Caco-2 (cell line): ENCODE measurements around the gene SH3BP2. TPM values are rescaled to one million over a fixed set of nuclear protein-coding genes. Genes with fewer than 3 reads are reported as not detected.
"Not testable (repeated sequence)": the region's sequence is repeated elsewhere in the genome, so short reads cannot be mapped to it uniquely, and the experiment has no call there.

Experiments
- BruUV-seq: library from RNA; stranded (reverse); fragments of 400-500 nt; replicated peaks from 2 replicates; lab custom pipeline; 2021; lab: Mats Ljungman, UMichigan
- CTCF ChIA-PET: fragments of 300-600 bp; sonication (Branson Sonifier 250); formaldehyde crosslinking; loops from one replicate; lab custom pipeline; 2022; ENCODE audit warnings: antibody characterized with exemption; lab: Charles Lee
- POLR2A ChIA-PET: fragments of 300-600 bp; sonication (Branson Sonifier 250); formaldehyde crosslinking; loops from one replicate; lab custom pipeline; 2022; ENCODE audit warnings: antibody characterized with exemption; lab: Charles Lee
- DNase-seq, 2 experiments: peaks; one replicate each; pipeline versions ENCODE4 v3.0.0 to v3.0.0-alpha.2; 2020 to 2022
- H3K27me3 ChIP-seq: replicated peaks from 2 replicates; pipeline ENCODE4 v1.6.0; 2011; ENCODE audit warnings: low read length; ENCODE audit not compliant: control insufficient read depth, insufficient read depth
- H3K36me3 ChIP-seq: 2 replicates; pipeline ENCODE4 v1.5.1; 2011; ENCODE audit warnings: low read length; ENCODE audit not compliant: control insufficient read depth, insufficient read depth
- H3K4me1 ChIP-seq: fragments of 250-450 bp; sonication (Bioruptor Pico); 2 replicates; pipeline ENCODE4 v1.5.1; 2020; ENCODE audit warnings: mild to moderate bottlenecking
- H3K4me3 ChIP-seq: 2 replicates; pipeline ENCODE4 v1.5.1; 2011; ENCODE audit warnings: low read depth, mild to moderate bottlenecking, control low read depth, low read length
- H3K9me3 ChIP-seq: fragments of 250-450 bp; sonication (Bioruptor Pico); 2 replicates; pipeline ENCODE4 v1.5.1; 2020; ENCODE audit warnings: mild to moderate bottlenecking, moderate library complexity
- H3K27ac Mint-ChIP-seq: one replicate; pipeline ENCODE4 v1.8.0; 2022; ENCODE audit warnings: mixed read lengths; ENCODE audit not compliant: unreplicated experiment
- H3K27me3 Mint-ChIP-seq: one replicate; pipeline ENCODE4 v1.8.0; 2022; ENCODE audit warnings: mixed read lengths; ENCODE audit not compliant: insufficient read depth, unreplicated experiment
- H3K36me3 Mint-ChIP-seq: one replicate; pipeline ENCODE4 v1.8.0; 2022; ENCODE audit warnings: mild to moderate bottlenecking, mixed read lengths; ENCODE audit not compliant: insufficient read depth, unreplicated experiment
- H3K4me1 Mint-ChIP-seq: one replicate; pipeline ENCODE4 v1.8.0; 2022; ENCODE audit warnings: low read depth, mixed read lengths; ENCODE audit not compliant: unreplicated experiment
- H3K4me3 Mint-ChIP-seq: one replicate; pipeline ENCODE4 v1.8.0; 2022; ENCODE audit warnings: mild to moderate bottlenecking, moderate library complexity, mixed read lengths; ENCODE audit not compliant: unreplicated experiment
- H3K9me3 Mint-ChIP-seq: one replicate; pipeline ENCODE4 v1.8.0; 2022; ENCODE audit warnings: mixed read lengths; ENCODE audit not compliant: unreplicated experiment
- CTCF ChIP-seq, 2 experiments: fragments of 200-600 bp in 1 of 2; IDR thresholded peaks; 1 replicate in 1 of 2; 2 replicates in 1 of 2; pipeline versions ENCODE4 v1.5.1 to v1.8.0; 2011 to 2022; ENCODE audit warnings: antibody characterized with exemption in 1 of 2, control low read depth in 1 of 2, inconsistent platforms in 1 of 2, low read depth in 1 of 2, low read length in 1 of 2, mild to moderate bottlenecking in 1 of 2, moderate library complexity in 1 of 2; ENCODE audit not compliant: insufficient read depth in 1 of 2, severe bottlenecking in 1 of 2, unreplicated experiment in 1 of 2
- intact Hi-C: fragments of 100-400 bp; cut with micrococcal nuclease; formaldehyde crosslinking; loops from one replicate; pipeline ENCODE4 v1.10.0; 2022; ENCODE audit not compliant: unreplicated experiment
- total RNA-seq: library from RNA; stranded (reverse); gene quantifications from 2 replicates; pipeline ENCODE4 v1.2.3, GENCODE V29; 2022

The SH3BP2 gene
- total RNA-seq, 1 experiment from 2014 or later, result 44.4 TPM

DNA sequence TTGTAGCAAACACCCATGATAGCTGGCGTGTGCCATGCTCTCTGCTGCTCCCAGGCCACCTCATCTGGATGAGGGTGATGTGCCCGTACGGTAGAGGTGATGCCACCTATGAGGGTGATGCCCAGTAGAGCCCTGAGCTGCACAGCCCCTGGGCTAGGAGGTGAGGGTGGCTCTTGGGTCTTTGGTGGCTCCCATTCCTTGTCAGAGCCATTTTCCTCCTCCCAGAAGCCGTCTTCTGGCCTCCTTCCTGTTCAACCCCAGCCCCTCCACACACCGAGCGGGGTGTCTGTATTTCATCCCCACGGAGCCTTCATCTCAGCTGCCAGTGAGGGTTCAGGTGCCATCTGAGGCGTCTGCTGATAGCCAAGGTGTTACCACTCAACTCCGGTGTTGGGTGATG is 24.8 kb upstream of the SH3BP2 start:
- no peak overlapping the region for H3K27ac Mint-ChIP-seq
- peaks cover 13% of the 10 kb centered on the region for H3K9me3 Mint-ChIP-seq
- ChIA-PET CTCF (no interaction called here), POLR2A (interaction anchor here (0.6 kb wide), 1 partner anchor 43 kb away, joined by 4 read pairs; no protein-coding TSS in a partner anchor)
- no peak overlapping the region for H3K4me3 ChIP-seq
- no peak overlapping the region for H3K4me3 Mint-ChIP-seq
- H3K36me3 ChIP-seq, result no peaks in the 10 kb centered on the region
- H3K4me1 ChIP-seq, result no peaks in the 10 kb centered on the region
- H3K27me3 Mint-ChIP-seq, result peaks cover 3% of the 10 kb centered on the region
- DNase-seq, result no peak
- intact Hi-C loops, result no loop called here
- no TSS peak for BruUV-seq
- TF ChIP-seq CTCF (IDR thresholded peaks at IDR 0.05; ENCODE audit: insufficient read depth in 1 of 2, low read depth in 1 of 2, low read length in 1 of 2, severe bottlenecking in 1 of 2, unreplicated experiment in 1 of 2), result no peak
- no peaks in the 10 kb centered on the region for H3K36me3 Mint-ChIP-seq
- H3K4me1 Mint-ChIP-seq, result no peaks in the 10 kb centered on the region
- H3K27me3 ChIP-seq, result no peaks in the 10 kb centered on the region
- no peaks in the 10 kb centered on the region for H3K9me3 ChIP-seq

- CTCF ChIA-PET, result no interaction called here
These were observed 24.0 kb upstream of the SH3BP2 start for GRCh38 chr4:2768921-2769336.

GRCh38 chr4:2771264-2771663 is 21.6 kb upstream of the SH3BP2 start:
- Histone ChIP-seq H3K4me1 (no peaks in the 10 kb centered on the region), H3K36me3 (no peaks in the 10 kb centered on the region), H3K4me3 (no peak overlapping the region), H3K9me3 (no peaks in the 10 kb centered on the region), H3K27me3 (no peaks in the 10 kb centered on the region)
- ChIA-PET POLR2A (no interaction called here), CTCF (no interaction called here)
- TF ChIP-seq CTCF (IDR thresholded peaks at IDR 0.05; ENCODE audit: insufficient read depth in 1 of 2, low read depth in 1 of 2, low read length in 1 of 2, severe bottlenecking in 1 of 2, unreplicated experiment in 1 of 2), result no peak
- no peak for DNase-seq
- intact Hi-C loops, result no loop called here
- Mint-ChIP-seq H3K27me3 (peaks cover 3% of the 10 kb centered on the region), H3K36me3 (no peaks in the 10 kb centered on the region), H3K27ac (no peak overlapping the region), H3K4me3 (no peak overlapping the region), H3K9me3 (peaks cover 13% of the 10 kb centered on the region), H3K4me1 (no peaks in the 10 kb centered on the region)
- BruUV-seq, result no TSS peak

More at GRCh38 chr4:2768921-2769336, 24.0 kb upstream of the SH3BP2 start:
- H3K36me3 Mint-ChIP-seq, result no peaks in the 10 kb centered on the region
- peaks cover 13% of the 10 kb centered on the region for H3K9me3 Mint-ChIP-seq
- Histone ChIP-seq H3K4me3 (no peak overlapping the region), H3K36me3 (no peaks in the 10 kb centered on the region), H3K4me1 (no peaks in the 10 kb centered on the region), H3K27me3 (no peaks in the 10 kb centered on the region), H3K9me3 (no peaks in the 10 kb centered on the region)
- H3K27me3 Mint-ChIP-seq, result peaks cover 3% of the 10 kb centered on the region
- DNase-seq, result no peak
- no peak for TF ChIP-seq CTCF (IDR thresholded peaks at IDR 0.05; ENCODE audit: insufficient read depth in 1 of 2, low read depth in 1 of 2, low read length in 1 of 2, severe bottlenecking in 1 of 2, unreplicated experiment in 1 of 2)
- no peaks in the 10 kb centered on the region for H3K4me1 Mint-ChIP-seq
- BruUV-seq, result no TSS peak
- H3K27ac Mint-ChIP-seq, result no peak overlapping the region
- no peak overlapping the region for H3K4me3 Mint-ChIP-seq
- POLR2A ChIA-PET, result no interaction called here
- intact Hi-C loops, result no loop called here

GRCh38 chr4:2780643-2781042 is 12.2 kb upstream of the SH3BP2 start:
- CTCF ChIA-PET, H3K27me3 ChIP-seq, DNase-seq, H3K27me3 Mint-ChIP-seq, BruUV-seq, H3K4me3 Mint-ChIP-seq, H3K36me3 Mint-ChIP-seq, H3K9me3 Mint-ChIP-seq, POLR2A ChIA-PET, H3K4me1 Mint-ChIP-seq, H3K4me3 ChIP-seq, H3K9me3 ChIP-seq, H3K4me1 ChIP-seq, intact Hi-C loops, H3K36me3 ChIP-seq, H3K27ac Mint-ChIP-seq: not testable (repeated sequence)
